Uterus (tissue), 2 donors: ENCODE data around the gene NDC80.

Experiments used
- CTCF ChIP-seq, 4 experiments: fragments of 200-600 bp in 2 of 4; fragments of 450-650 bp in 2 of 4; sonication (generic) in 2 of 4; IDR thresholded peaks; one replicate each; pipeline ENCODE4 v1.5.1; 2016 to 2019; ENCODE audit warnings: antibody characterized with exemption in 4 of 4, mild to moderate bottlenecking in 2 of 4, moderate library complexity in 1 of 4
- POLR2A ChIP-seq, 2 donors: fragments of 450-650 bp; IDR thresholded peaks; one replicate each; pipeline ENCODE4 v1.6.1; 2016; ENCODE audit warnings: antibody characterized with exemption in 2 of 2, mild to moderate bottlenecking in 1 of 2, moderate library complexity in 1 of 2

- no peak for TF ChIP-seq CTCF (IDR thresholded peaks at IDR 0.05)
- no peak for TF ChIP-seq POLR2A (IDR thresholded peaks at IDR 0.05)
These were observed 34.9 kb upstream of the NDC80 start for GRCh38 chr18:2536493-2536892.
